A673 (cell line): ENCODE measurements around the gene HBS1L. TPM values are rescaled to one million over a fixed set of nuclear protein-coding genes. Genes with fewer than 3 reads are reported as not detected.

Experiments used
- Bru-seq: library from RNA; stranded (reverse); fragments of 400-500 nt; gene quantifications from one replicate; lab custom pipeline; 2021; lab: Mats Ljungman, UMichigan
- BruChase-seq, 2 experiments: library from RNA; stranded (reverse); fragments of 400-500 nt; gene quantifications; one replicate each; lab custom pipeline; 2021; lab: Mats Ljungman, UMichigan
- BruUV-seq: library from RNA; stranded (reverse); fragments of 400-500 nt; replicated peaks from 2 replicates; lab custom pipeline; 2021; lab: Mats Ljungman, UMichigan
- CTCF ChIA-PET: fragments of 300-600 bp; sonication (Branson Sonifier 250); formaldehyde crosslinking; loops from one replicate; lab custom pipeline; 2022; ENCODE audit warnings: antibody characterized with exemption; lab: Charles Lee
- POLR2A ChIA-PET: fragments of 300-600 bp; sonication (Branson Sonifier 250); formaldehyde crosslinking; loops from one replicate; lab custom pipeline; 2022; ENCODE audit warnings: antibody characterized with exemption; ENCODE audit not compliant: low non-redundant PET; lab: Charles Lee
- DNase-seq: peaks from one replicate; pipeline ENCODE4 v3.0.0-alpha.2; 2015; ENCODE audit warnings: low spot score
- H3K27ac ChIP-seq: fragments of 200-600 bp; sonication (generic); 2 replicates; pipeline ENCODE4 v1.5.1; 2016; ENCODE audit warnings: mixed run types, low read depth, mild to moderate bottlenecking, mixed read lengths, antibody characterized with exemption, low read length; ENCODE audit not compliant: poor library complexity, severe bottlenecking
- H3K27me3 ChIP-seq: fragments of 200-600 bp; sonication (generic); replicated peaks from 2 replicates; pipeline ENCODE4 v1.6.1; 2017; ENCODE audit warnings: mixed run types, low read depth, mild to moderate bottlenecking, mixed read lengths, antibody characterized with exemption, low read length; ENCODE audit not compliant: insufficient read depth, poor library complexity
- H3K36me3 ChIP-seq: fragments of 200-600 bp; sonication (generic); 2 replicates; pipeline ENCODE4 v1.6.1; 2016; ENCODE audit warnings: mixed run types, mild to moderate bottlenecking, mixed read lengths, antibody characterized with exemption, low read length; ENCODE audit not compliant: insufficient read depth, poor library complexity, severe bottlenecking
- H3K4me1 ChIP-seq: fragments of 200-600 bp; sonication (generic); 2 replicates; pipeline ENCODE4 v1.6.1; 2017; ENCODE audit warnings: mixed run types, mild to moderate bottlenecking, mixed read lengths, antibody characterized with exemption, low read length; ENCODE audit not compliant: insufficient read depth, poor library complexity, severe bottlenecking
- H3K4me3 ChIP-seq: fragments of 200-600 bp; sonication (generic); 2 replicates; pipeline ENCODE4 v1.5.1; 2016; ENCODE audit warnings: low read depth, mixed run types, mild to moderate bottlenecking, mixed read lengths, low read length; ENCODE audit not compliant: poor library complexity, severe bottlenecking
- H3K9me3 ChIP-seq: fragments of 200-600 bp; sonication (generic); 2 replicates; pipeline ENCODE4 v1.6.1; 2016; ENCODE audit warnings: mixed run types, low read depth, mild to moderate bottlenecking, mixed read lengths, antibody characterized with exemption, low read length; ENCODE audit not compliant: poor library complexity, severe bottlenecking
- CTCF ChIP-seq: fragments of 300-800, 200-600 bp; sonication (generic); conservative IDR thresholded peaks from 2 replicates; pipeline ENCODE4 v1.5.1; 2017; ENCODE audit warnings: low read depth, mild to moderate bottlenecking, antibody characterized with exemption, low read length, moderate library complexity, mixed read lengths
- EZH2 ChIP-seq: fragments of 200-600 bp; sonication (generic); IDR thresholded peaks from 2 replicates; pipeline ENCODE4 v1.6.1; 2017; ENCODE audit warnings: borderline replicate concordance, low read depth, mild to moderate bottlenecking, mixed read lengths, antibody characterized with exemption, low read length; ENCODE audit not compliant: poor library complexity, severe bottlenecking
- intact Hi-C: fragments of 100-400 bp; cut with micrococcal nuclease; formaldehyde crosslinking; loops from one replicate; pipeline ENCODE4 v1.10.0; 2022; ENCODE audit not compliant: unreplicated experiment
- long read RNA-seq: library from polyadenylated mRNA; stranded (forward); transcript quantifications from one replicate; pipeline ENCODE4 v2.0.0, GENCODE V29; 2022
- total RNA-seq: library from RNA; stranded (reverse); gene quantifications from 2 replicates; pipeline ENCODE4 v1.2.3, GENCODE V29; 2021

Gene HBS1L
- total RNA-seq (106 and 113 TPM in 2 replicates), Bru-seq, nascent RNA (percentile 92 among the genes with signal in this experiment), BruChase-seq, experiment 1, labeled RNA remaining after a 2-hour chase (percentile 84 among the genes with signal in this experiment), BruChase-seq, experiment 2, labeled RNA remaining after a 6-hour chase (percentile 76 among the genes with signal in this experiment)
- long read RNA-seq, full-length matches to known transcripts, result 210 of 265 reads
- long read RNA-seq, partial matches to known transcripts, result 14 of 265 reads
- long read RNA-seq, other reads (novel, unspliced or antisense), result 41 of 265 reads

GRCh38 chr6:135054569-135055498 lies at the start of gene HBS1L:
TSS of gene HBS1L (minus strand) at chr6:135054822. CDS start at chr6:135054691, 131 bp downstream.
- peak within 1 kb of the TSS; percentile 76 for H3K4me3 ChIP-seq
- intact Hi-C loops, result no loop called here
- H3K4me1 ChIP-seq, result peaks cover 12% of the 10 kb centered on the region
- POLR2A ChIA-PET, result interaction anchor here (0.5 to 1.1 kb wide), 3 partner anchors 33 to 1004 kb away, joined by 3 to 4 read pairs (median 4); no protein-coding TSS in a partner anchor
- TF ChIP-seq EZH2, result no peak
- no peak for TF ChIP-seq CTCF
- CTCF ChIA-PET, result no interaction called here
- no peaks in the 10 kb centered on the region for H3K9me3 ChIP-seq
- peak within 1 kb of the TSS; percentile 83 for H3K27ac ChIP-seq
- no TSS peak for BruUV-seq
- DNase-seq, result peak; percentile 99
- peaks cover 4% of the 10 kb centered on the region for H3K36me3 ChIP-seq
- no peaks in the 10 kb centered on the region for H3K27me3 ChIP-seq

GRCh38 chr6:135104199-135104598 lies 49.6 kb upstream of the HBS1L start:
- H3K27me3 ChIP-seq, result no peaks in the 10 kb centered on the region
- CTCF ChIA-PET, result no interaction called here

More at GRCh38 chr6:135104199-135104598, 49.6 kb upstream of the HBS1L start:
- no TSS peak for BruUV-seq
- peaks cover 4% of the 10 kb centered on the region for H3K4me1 ChIP-seq
- POLR2A ChIA-PET, result no interaction called here
- no peaks in the 10 kb centered on the region for H3K9me3 ChIP-seq
- H3K4me3 ChIP-seq, result no peak overlapping the region
- no peak for DNase-seq
- intact Hi-C loops, result no loop called here
- no peak for TF ChIP-seq EZH2
- TF ChIP-seq CTCF, result no peak
- no peak overlapping the region for H3K27ac ChIP-seq
- no peaks in the 10 kb centered on the region for H3K36me3 ChIP-seq
